Neural cell (in vitro differentiated cells): Measurements from ENCODE around the gene TNFRSF12A. TPM values are rescaled to one million over a fixed set of nuclear protein-coding genes. Genes with fewer than 3 reads are reported as not detected.

Experiments
- H2AFZ ChIP-seq: fragments of 200-600, 300-800 bp; sonication (generic), shearing (Covaris generic); 2 replicates; pipeline ENCODE4 v1.6.0; 2014; ENCODE audit warnings: low read depth, mild to moderate bottlenecking, antibody characterized with exemption, low read length, moderate library complexity
- H3F3A ChIP-seq: fragments of 200-600 bp; shearing (Covaris generic); 2 replicates; pipeline ENCODE4 v1.6.1; 2016; ENCODE audit warnings: mild to moderate bottlenecking, moderate library complexity, mixed read lengths, antibody characterized with exemption, low read length; ENCODE audit not compliant: insufficient read depth, poor library complexity, severe bottlenecking
- H3K27ac ChIP-seq: fragments of 200-600, 300-800 bp; sonication (generic), shearing (Covaris generic); 2 replicates; pipeline ENCODE4 v1.5.1; 2014; ENCODE audit warnings: mild to moderate bottlenecking, low read length, moderate library complexity
- H3K27me3 ChIP-seq: fragments of 300-800, 200-600 bp; sonication (generic), shearing (Covaris generic); 2 replicates; pipeline ENCODE4 v1.6.0; 2014; ENCODE audit warnings: mild to moderate bottlenecking, low read depth, low read length, moderate library complexity; ENCODE audit not compliant: insufficient read depth
- H3K36me3 ChIP-seq: fragments of 300-800, 200-600 bp; sonication (generic), shearing (Covaris generic); 2 replicates; pipeline ENCODE4 v1.5.1; 2014; ENCODE audit warnings: mild to moderate bottlenecking, antibody characterized with exemption, low read length, moderate library complexity; ENCODE audit not compliant: insufficient read depth
- H3K4me2 ChIP-seq: fragments of 300-800, 200-600 bp; sonication (generic), shearing (Covaris generic); 2 replicates; pipeline ENCODE4 v1.6.0; 2014; ENCODE audit warnings: mild to moderate bottlenecking, low read length
- H3K4me3 ChIP-seq: fragments of 300-800, 200-600 bp; sonication (generic), shearing (Covaris generic); 2 replicates; pipeline ENCODE4 v1.5.1; 2014; ENCODE audit warnings: mild to moderate bottlenecking, low read length, moderate library complexity
- H3K79me2 ChIP-seq: fragments of 200-600 bp; shearing (Covaris generic); replicated peaks from 2 replicates; pipeline ENCODE4 v1.6.0; 2014; ENCODE audit warnings: mild to moderate bottlenecking, low read length, moderate library complexity; ENCODE audit not compliant: insufficient read depth
- H3K9ac ChIP-seq: fragments of 300-800, 200-600 bp; sonication (generic), shearing (Covaris generic); 2 replicates; pipeline ENCODE4 v1.6.1; 2016; ENCODE audit warnings: mild to moderate bottlenecking, low read length, mixed read lengths
- H3K9me2 ChIP-seq: fragments of 200-600 bp; shearing (Covaris generic); 2 replicates; pipeline ENCODE4 v1.6.1; 2016; ENCODE audit warnings: mild to moderate bottlenecking, low read length, mixed read lengths; ENCODE audit not compliant: insufficient read depth
- H3K9me3 ChIP-seq: fragments of 200-600, 300-800 bp; sonication (generic), shearing (Covaris generic); 2 replicates; pipeline ENCODE4 v1.6.1; 2016; ENCODE audit warnings: mild to moderate bottlenecking, mixed run types, low read length, moderate library complexity, mixed read lengths
- H4K20me1 ChIP-seq: fragments of 200-600 bp; shearing (Covaris generic); 2 replicates; pipeline ENCODE4 v1.6.1; 2016; ENCODE audit warnings: mild to moderate bottlenecking, mixed run types; ENCODE audit not compliant: insufficient read depth
- CTCF ChIP-seq: fragments of 450-650 bp; IDR thresholded peaks from 2 replicates; pipeline ENCODE4 v1.5.1; 2014; ENCODE audit warnings: antibody characterized with exemption, mild to moderate bottlenecking, moderate library complexity; ENCODE audit not compliant: poor library complexity, severe bottlenecking
- EP300 ChIP-seq: fragments of 450-650 bp; conservative IDR thresholded peaks from 2 replicates; pipeline ENCODE4 v1.6.1; 2014; ENCODE audit warnings: antibody characterized with exemption, mild to moderate bottlenecking, moderate library complexity; ENCODE audit not compliant: poor library complexity, severe bottlenecking
- EZH2 ChIP-seq: fragments of 200-600, 300-800 bp; shearing (Covaris generic), sonication (generic); IDR thresholded peaks from 2 replicates; pipeline ENCODE4 v1.6.1; 2014; ENCODE audit warnings: antibody characterized with exemption, low read length, borderline replicate concordance, mild to moderate bottlenecking; ENCODE audit not compliant: insufficient read depth, poor library complexity, severe bottlenecking
- MXI1 ChIP-seq: fragments of 450-650 bp; conservative IDR thresholded peaks from 2 replicates; pipeline ENCODE4 v1.6.1; 2014; ENCODE audit warnings: antibody characterized with exemption, mild to moderate bottlenecking; ENCODE audit not compliant: poor library complexity, severe bottlenecking
- POLR2AphosphoS5 ChIP-seq: IDR thresholded peaks from 2 replicates; pipeline ENCODE4 v1.6.1; 2012
- RAD21 ChIP-seq: fragments of 450-650 bp; conservative IDR thresholded peaks from 2 replicates; pipeline ENCODE4 v1.6.1; 2014; ENCODE audit warnings: antibody characterized with exemption, mild to moderate bottlenecking, moderate library complexity
- REST ChIP-seq: IDR thresholded peaks from 2 replicates; pipeline ENCODE4 v1.6.1; 2012; ENCODE audit warnings: borderline replicate concordance
- SMC3 ChIP-seq: fragments of 450-650 bp; conservative IDR thresholded peaks from 2 replicates; pipeline ENCODE4 v1.6.1; 2014; ENCODE audit warnings: antibody characterized with exemption, mild to moderate bottlenecking, moderate library complexity; ENCODE audit not compliant: poor library complexity
- TAF1 ChIP-seq: IDR thresholded peaks from 2 replicates; pipeline ENCODE4 v1.6.1; 2012; ENCODE audit warnings: low read depth
- polyA plus RNA-seq: library from polyadenylated mRNA; depleted of rRNA; stranded (reverse); fragments of >200 nt; gene quantifications from 2 replicates; pipeline ENCODE4 v1.2.3, GENCODE V29; 2014

TNFRSF12A gene
- polyA plus RNA-seq, 1 donor from 2014 or later: 2.3 TPM

GRCh38 chr16:3007059-3007956 lies 12.9 kb upstream of the TNFRSF12A start:
- Histone ChIP-seq H3K4me3 (no peak overlapping the region), H3K27ac (no peak overlapping the region), H3K79me2 (no peaks in the 10 kb centered on the region), H3K9me2 (no peaks in the 10 kb centered on the region), H3K9me3 (no peaks in the 10 kb centered on the region), H4K20me1 (no peaks in the 10 kb centered on the region), H3K9ac (no peak overlapping the region), H3K27me3 (peaks cover 67% of the 10 kb centered on the region), H3K4me2 (no peak overlapping the region), H3F3A (no peaks in the 10 kb centered on the region), H2AFZ (no peak overlapping the region), H3K36me3 (no peaks in the 10 kb centered on the region)
- no peak for TF ChIP-seq POLR2AphosphoS5
- no peak for TF ChIP-seq TAF1
- no peak for TF ChIP-seq RAD21
- no peak for TF ChIP-seq EZH2
- no peak for TF ChIP-seq MXI1
- TF ChIP-seq SMC3: no peak
- TF ChIP-seq REST: no peak
- no peak for TF ChIP-seq EP300
- TF ChIP-seq CTCF: no peak

GRCh38 chr16:3007957-3008689 lies 12.0 kb upstream of the TNFRSF12A start:
- H3F3A ChIP-seq: no peaks in the 10 kb centered on the region
- TF ChIP-seq CTCF (no peak), TAF1 (no peak), RAD21 (no peak), MXI1 (no peak), REST (no peak), POLR2AphosphoS5 (no peak)

More at GRCh38 chr16:3007957-3008689, 12.0 kb upstream of the TNFRSF12A start:
- no peak overlapping the region for H3K4me2 ChIP-seq
- H3K9ac ChIP-seq: no peak overlapping the region
- H3K4me3 ChIP-seq: no peak overlapping the region
- H3K9me2 ChIP-seq: no peaks in the 10 kb centered on the region
- no peaks in the 10 kb centered on the region for H3K36me3 ChIP-seq
- H4K20me1 ChIP-seq: no peaks in the 10 kb centered on the region
- H2AFZ ChIP-seq: no peak overlapping the region
- no peaks in the 10 kb centered on the region for H3K79me2 ChIP-seq
- no peaks in the 10 kb centered on the region for H3K9me3 ChIP-seq
- peaks cover 73% of the 10 kb centered on the region for H3K27me3 ChIP-seq
- no peak overlapping the region for H3K27ac ChIP-seq
